D721Med (cell line): ENCODE results near the gene SPATA4.

ENCODE experiments used
- DNase-seq: peaks from one replicate; pipeline ENCODE4 v3.0.0; 2011; ENCODE audit warnings: low spot score; ENCODE audit not compliant: insufficient read length
- FAIRE-seq: peaks from 2 replicates; lab custom pipeline; 2011; peaks lifted over from hg19 to GRCh38; lab: Jason Lieb, UNC
- CTCF ChIP-seq: IDR thresholded peaks from 2 replicates; pipeline ENCODE4 v1.5.1; 2012; ENCODE audit warnings: mild to moderate bottlenecking, control low read depth; ENCODE audit not compliant: insufficient read depth; ENCODE audit errors: missing control alignments

Gene SPATA4

GRCh38 chr4:176139518-176139917, 55.9 kb downstream of the SPATA4 start:
- DNase-seq: no peak
- no peak for FAIRE-seq
- TF ChIP-seq CTCF: no peak

DNA sequence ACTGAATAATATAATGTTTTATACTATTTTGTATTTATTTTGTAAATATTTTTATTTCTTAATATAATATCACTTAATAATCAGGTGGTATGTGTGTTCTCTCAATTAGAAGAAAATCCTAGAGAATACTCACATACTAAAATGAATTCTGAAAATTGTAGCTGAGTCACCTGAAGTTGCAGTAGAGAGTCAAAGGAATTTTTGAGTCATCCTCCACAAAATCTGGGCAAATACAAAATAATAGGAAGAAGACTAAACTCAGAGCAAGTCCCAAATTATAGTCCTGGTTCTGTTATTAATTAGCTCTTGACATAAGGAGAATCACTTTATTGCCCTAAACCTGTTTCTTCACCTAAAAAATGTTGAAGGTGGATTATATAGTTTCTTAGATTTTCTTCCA, 57.8 kb downstream of the SPATA4 start:
- DNase-seq (no peak), FAIRE-seq (no peak)
- no peak for TF ChIP-seq CTCF

DNA sequence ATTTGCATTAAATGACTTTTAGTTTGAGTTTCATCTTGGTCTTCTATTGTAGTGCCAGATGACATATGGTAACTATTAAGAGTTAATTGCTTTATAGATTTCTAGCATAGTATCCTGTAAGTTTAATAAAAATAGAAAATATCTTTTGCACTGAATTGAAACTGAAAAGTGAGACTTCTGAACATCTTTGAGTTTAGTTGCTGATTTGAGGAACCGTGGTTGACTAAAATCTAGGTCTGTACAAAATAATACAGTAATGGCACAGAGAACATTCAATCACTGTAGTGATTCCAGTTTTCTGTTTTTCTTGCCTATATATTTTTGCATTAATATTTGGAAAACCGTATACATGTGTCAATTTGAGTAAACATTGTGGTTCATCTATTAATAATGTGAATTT, 60.7 kb downstream of the SPATA4 start:
- no peak for DNase-seq
- no peak for TF ChIP-seq CTCF
- no peak for FAIRE-seq
